Kidney glomerular epithelial cell (primary cell): ENCODE measurements around the gene RBMS1.

ENCODE experiments used
- DNase-seq: peaks from one replicate; lab custom pipeline; 2025; lab: John Stamatoyannopoulos, UW

The RBMS1 gene

DNA sequence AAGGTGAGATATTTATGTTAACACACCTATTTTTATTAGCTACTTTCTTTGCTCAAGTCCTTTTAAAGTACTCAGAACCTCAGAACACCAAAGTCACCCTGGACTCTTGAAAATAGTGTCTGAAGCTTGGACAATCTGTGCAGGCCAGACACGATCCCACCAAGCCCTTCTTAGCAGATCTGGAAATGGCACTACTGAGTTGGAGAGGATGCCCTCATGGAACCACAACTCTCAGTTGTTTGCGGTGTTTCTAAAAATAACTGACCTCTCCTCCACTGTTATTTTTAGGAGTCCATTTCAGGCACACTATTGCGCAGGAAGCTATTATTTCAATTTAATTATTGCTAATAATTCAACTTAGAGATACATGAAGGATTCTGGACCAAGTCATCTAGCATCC lies 190.1 kb downstream of the RBMS1 start:
- no peak for DNase-seq

DNA sequence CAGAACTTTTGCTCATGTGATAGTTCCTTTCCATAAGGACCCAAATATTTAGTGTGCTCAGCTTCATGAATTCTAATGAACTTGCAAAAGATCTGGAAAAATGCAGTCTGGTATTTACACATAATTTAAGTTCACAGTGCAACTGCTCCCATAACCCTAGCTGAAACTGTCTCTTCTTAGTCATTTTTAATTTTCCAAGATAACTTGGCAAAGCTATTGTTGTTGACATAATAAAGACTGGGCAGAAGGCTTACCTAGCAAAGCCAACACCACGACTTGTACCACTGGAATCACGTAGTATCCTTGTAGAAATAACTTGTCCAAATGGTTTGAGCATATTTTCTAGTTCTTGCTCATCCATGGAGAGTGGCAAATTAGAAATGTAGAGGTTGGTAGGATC lies 190.5 kb downstream of the RBMS1 start:
- DNase-seq, result no peak

DNA sequence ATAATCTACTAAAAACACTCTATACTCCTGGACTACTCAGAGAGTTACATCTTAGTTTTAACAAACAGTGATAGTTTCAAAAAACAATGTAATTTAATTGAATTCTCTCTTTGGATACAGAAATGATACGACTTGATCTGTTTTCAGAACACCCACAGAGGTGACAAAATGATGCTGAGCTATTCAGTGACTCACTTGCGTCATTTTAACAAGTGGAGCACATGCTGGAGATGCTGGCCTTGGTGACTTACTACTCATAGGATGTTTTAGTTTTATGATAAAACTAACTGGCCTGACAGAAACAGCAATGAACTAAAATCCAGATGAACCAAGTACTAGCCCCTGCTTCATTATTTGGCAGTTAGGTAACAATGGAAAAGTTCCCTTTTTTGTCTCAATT lies 192.2 kb downstream of the RBMS1 start:
- DNase-seq, result no peak

DNA sequence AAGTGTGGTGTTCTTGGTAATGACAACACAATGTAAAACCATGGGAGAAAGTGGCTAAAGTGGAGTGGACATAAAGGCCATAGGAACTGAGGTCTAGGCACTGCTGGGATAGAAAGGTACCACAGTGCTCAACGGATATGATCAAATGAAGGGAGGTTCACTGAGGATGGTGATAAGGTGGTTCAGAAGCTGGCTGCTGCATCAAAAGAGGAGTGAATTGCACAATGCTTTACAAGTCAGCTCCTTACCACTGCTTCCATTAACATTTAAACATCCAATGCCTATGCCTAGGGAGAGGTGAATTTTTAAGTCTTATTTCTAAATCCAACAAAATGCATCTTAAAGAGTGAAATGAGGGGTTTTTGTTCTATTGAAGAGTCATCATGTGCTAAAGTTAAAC lies 193.4 kb downstream of the RBMS1 start:
- DNase-seq, result no peak

DNA sequence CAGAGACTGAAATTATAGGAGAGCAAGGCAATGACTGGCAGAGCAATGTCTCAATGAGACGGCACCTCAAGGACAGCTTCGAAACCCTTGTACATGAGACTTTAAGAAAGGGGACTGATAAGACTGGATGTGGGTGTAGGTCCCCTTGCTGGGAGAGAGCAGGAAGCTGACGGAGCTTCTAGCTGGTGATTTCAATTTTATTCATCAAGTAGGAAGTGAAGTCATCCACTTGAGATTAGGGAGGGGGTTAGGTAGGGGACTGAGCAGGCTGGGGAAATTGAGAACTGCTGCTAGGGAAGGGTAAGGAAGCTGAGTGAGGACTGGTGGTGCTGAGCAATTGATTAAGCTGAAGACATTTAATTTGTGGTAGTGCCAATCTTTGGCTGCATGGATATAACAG lies 194.1 kb downstream of the RBMS1 start:
- DNase-seq, result no peak

DNA sequence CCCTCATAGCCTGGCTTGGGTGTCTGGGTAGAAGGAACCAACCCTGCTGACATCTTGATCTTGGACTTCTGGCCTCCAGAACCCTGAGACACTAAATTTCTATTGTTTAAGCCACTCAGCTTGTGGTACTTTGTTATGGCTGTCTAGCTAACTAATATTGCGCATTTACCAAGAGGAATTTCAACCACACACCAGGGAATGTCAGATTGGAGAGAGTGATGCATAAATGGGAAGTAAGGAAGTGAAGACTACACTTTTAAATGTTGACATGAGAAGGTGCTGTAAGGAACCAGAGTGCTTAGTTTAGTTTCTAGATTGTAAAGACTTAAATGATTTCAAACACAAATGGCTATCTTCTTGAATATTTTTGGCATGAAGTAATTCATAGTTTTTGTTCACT lies 194.6 kb downstream of the RBMS1 start:
- no peak for DNase-seq

DNA sequence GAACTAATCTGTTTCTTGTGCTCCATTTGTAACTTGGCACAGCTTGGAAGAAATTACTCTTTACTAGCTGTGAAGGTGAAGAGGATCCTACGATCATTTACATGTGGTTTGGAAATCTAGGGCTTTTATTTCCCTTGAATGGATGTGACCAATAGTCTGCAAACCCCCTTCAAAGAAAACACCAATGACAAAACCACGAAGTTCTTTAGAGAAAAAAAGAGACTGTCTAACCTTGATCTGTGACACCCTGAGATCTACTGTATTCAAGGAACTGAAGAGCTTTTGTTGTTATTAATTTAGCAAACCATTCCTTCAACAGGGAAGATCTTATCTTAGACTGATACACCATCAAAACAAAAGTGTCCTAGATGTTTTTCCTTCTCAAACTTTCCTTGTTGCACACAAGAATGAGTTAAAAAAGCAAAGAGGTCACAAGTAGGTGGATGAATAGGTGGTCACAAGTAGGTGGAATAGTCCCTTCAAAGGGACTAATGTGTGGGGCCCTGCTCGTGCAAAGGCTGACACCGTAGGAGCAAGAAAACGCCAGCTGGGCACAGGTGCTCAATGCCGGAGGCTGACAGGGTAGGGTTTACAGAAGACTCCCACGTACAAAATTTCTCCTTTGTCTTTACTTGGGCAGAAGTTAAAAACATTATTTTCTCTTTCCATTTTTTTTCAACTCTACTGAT lies 197.9 kb downstream of the RBMS1 start:
- DNase-seq, result no peak

DNA sequence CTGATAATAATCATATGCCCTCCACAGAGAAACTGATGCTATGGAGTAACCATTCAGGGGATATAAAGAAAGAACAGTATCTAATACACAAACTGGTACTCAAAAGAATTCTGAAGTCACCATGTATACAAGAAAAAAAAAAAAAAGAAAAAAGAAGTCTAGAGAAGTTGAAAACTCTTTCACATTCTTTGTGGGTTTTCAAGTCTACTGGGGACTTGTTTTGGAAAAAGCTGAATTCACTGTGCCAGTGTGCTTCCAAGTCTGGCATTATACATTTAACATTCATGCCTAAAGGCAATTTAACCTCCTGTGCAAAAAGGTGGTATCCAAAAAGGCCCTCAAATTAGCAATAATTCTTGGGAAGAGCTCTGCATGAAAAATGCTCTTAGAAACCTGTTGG lies 198.7 kb downstream of the RBMS1 start:
- DNase-seq, result no peak

DNA sequence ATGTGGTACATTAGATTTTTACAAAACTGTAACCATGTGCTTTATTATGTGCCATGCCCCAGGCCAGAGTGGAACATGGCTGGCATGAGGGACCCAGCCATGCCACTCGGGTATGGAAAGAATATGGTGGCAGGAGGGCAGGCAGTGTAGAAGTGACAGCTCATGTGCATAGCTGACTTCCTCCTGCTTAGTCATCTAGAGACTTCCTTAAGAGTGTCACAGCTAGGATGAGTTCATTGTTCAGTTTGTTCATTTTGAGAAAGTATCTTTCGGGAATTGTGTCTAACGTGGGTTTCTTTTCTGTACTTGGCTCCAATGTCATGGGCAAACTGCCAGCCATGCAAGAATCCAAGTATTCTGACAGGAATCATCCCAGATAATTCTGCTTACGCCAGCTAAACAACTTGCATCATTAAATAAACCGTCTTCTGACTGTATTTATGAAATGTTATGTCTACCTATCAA lies 199.2 kb downstream of the RBMS1 start:
- peak; percentile 22 for DNase-seq

DNA sequence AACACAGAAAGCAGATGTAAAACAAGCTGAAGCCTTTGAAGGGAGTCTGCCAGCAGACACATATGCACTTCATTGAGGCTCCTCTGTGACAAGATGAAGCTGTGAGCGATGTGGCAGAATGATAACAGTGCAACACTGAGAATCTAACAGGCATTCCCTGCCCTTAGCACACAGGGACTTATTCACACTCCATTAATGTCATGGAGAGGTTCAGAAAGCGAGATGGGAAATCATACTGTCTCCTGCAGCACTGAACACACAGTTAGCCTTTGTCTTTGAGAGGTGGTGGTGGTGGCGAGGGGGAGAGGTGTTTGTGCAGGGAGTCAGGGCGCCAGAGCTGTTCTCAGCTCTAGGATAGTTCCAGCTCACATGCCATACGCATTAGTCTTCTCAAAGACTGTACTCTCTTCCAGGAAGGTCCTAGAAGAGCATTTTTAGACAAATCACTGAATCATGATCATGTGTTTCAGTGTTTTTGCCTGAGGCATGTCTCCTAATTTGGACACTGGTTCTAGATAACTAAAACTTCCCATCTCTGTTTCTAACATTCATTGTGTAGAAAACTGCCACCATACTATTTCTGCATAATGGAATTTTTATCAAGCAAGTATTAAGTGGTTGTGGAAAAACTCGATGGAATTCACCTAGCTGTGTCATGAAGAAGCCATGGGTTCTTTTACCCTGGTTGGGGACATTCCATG lies 200.1 kb downstream of the RBMS1 start:
- DNase-seq, result peak; percentile 19

DNA sequence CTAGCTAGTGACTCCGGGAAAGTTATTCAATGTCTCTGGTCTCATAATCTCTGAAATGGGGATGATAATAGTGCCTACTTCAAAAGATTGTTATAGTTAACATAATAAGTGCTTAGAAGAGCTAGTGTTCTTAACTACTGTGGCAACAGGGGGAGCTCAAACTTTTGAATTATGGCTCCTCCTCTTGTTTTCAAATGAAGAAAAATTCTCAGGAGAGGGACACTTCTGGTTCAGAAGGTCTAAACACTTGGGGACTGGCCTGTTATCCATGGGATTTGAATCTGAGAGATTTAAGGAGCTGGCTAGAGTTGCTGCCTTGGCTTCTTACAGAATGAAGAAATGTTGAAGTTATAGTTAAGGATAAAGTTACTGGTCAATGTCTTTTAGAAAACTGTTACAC lies 201.4 kb downstream of the RBMS1 start:
- DNase-seq, result no peak

DNA sequence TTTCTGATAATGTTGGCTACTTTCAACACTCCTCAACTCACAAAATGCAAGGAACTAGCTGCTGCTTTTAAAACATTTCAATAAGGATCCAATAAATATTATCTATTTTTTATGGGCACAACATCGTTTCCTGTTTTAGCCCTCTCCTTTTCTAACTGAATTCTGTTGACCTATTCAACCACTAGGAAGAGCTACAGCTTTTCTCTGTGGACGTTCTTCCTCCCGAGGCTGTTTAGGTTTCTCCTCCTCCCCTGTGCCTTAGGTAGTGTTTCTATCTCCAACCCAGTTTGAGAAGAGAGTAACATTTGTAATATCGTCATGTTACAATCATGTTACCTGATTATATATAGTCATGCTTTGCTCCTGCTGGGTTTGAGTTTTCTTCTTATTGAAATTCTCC lies 202.2 kb downstream of the RBMS1 start:
- no peak for DNase-seq

DNA sequence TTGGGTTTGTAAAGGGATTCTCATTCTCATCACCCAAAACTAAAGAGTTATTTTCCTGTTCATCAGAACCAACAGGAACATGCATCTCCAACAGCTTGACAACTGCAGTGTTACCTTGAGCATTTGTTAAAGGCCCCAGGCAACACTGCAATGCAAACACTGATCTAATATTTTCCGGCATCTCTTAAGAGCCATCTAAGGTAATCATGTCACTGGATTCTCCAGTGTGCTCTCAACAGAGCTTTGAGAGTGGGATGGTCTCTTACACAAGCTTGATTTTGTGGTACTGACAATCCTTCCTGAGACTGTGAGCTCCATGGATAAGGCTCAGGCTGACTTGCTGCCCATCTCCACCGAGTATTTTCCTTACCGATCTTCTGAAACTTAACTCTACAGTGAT lies 203.0 kb downstream of the RBMS1 start:
- DNase-seq, result no peak

DNA sequence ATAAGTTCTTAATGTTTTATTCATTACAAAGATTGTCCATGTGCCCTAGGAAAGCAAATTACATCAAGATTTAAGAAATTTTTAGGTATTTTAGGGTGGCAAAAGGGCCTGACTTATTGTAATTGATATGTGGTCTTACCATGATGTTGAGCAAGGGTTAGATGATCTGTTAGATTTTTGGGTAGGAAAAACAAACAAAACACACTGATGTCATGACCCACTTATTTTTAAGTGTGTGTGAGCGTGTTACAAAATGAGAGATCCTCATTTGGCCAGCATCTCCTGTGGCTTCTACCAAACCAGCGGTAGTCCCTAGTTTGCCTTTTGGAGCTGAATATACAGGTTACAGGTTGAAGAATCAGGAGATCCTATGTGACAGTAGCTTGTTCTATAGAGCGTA lies 203.8 kb downstream of the RBMS1 start:
- DNase-seq, result no peak

DNA sequence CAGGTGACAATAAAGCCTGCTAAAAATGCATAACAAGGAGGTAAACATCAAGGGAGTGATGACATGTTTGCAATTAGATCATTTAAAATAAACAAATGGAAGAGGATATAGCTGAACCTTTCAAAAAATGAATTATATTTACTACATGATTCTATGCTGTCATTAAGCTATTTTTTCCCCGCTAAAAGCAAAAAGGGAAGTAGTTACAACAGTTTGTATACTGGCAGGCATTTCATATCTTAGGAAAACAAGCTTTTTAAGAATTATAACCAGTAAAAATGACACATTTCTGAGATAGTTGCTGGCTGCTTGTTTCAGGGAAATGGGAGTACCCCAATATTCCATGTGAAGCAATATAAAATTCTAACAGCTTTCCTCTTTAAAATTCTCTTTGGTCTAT lies 204.5 kb downstream of the RBMS1 start:
- no peak for DNase-seq

DNA sequence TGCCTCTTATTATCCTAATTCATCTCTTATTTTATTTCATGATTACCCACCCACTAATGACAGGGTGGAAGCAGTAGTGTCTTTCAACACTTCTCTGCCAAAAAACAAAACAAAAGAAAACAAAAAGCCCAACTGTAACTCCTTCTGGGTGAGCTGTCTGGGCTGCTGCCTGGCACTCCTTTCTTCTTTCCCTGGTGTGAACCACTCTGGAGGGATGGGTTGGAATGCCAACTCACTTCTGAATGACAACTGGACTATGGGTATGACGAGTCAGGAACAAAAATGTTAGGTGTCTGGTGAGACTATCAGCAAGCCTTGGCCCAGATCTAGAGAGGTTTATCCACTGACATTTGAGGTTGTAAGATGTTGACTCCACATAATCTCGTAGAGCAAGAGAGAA lies 205.3 kb downstream of the RBMS1 start:
- DNase-seq, result peak; percentile 30

DNA sequence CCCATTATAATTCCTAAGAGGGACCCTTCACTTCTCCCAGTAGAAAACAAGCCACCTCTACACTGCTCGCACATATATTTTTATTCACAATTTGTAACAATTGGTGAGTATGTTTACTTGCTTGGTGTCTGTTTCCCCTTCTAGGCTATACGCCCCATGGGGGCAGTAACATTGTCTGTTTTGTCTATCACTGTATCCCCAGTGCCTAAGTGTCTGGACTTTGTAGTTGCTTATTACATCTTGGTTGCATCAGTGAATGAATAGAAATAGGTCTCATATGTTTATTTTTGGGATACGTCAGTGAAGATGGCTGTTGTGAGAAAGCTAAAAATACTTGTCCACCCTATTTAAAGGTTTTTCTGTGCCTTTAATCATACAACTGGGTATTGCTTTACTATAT lies 206.1 kb downstream of the RBMS1 start:
- no peak for DNase-seq

DNA sequence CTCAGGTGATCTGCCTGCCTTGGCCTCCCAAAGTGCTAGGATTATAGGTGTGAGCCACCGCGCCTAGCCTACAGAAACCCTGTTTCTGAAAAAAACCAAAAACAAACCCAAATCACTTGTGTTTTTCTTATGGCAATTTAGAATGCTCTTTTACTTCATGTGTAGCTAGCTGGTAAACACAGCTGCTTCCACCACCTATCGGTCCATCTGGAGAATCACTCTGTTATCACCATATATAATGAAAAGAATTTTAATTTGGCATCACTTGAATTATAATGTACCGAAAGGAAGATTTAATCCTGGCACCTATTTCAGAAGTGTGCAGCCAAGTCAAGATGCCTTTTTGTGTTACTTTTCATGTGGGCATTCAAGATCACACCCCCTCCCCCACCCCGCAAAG lies 207.1 kb downstream of the RBMS1 start:
- DNase-seq, result no peak

DNA sequence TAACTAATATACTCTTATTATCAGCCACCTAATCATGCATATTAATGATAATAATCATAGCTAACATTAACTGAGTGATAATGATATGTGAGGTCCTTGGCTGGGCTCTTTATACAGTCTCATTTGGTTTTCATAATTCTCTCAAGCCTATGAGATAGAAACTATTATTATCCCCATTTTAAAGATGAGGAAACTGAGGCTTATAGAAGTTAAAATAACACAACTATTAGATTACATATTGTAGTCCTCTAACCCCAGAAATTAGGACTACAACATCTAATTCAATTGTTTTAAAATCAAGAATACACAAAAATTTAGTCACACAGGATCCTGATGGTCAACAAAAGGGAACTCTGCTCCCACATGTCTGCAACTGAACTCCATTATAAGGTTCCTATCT lies 209.9 kb downstream of the RBMS1 start:
- DNase-seq, result no peak

DNA sequence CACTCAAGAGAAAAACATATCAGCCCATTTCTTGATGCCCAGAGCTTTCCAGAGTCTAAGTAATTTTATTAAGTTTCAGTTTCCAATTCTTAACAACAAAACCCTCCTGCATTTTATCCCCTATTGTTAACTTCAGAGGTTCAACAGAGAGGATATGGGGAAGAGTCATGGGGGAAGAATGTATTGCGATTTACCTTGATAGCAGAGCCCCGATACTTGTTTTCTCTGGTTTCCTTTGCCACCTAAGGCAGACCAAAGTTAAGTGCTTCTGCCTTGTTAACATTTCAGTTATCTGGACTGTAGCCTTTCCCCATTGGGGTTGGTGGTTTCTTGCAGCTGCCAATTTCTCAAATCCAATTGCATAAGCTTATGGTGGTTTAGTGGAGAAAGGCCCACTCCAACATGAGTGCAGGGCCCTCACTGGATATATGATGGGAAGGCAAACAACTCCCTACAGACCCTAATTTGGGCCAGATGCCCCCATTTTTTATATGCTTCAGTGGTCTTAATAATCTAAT lies 211.5 kb downstream of the RBMS1 start:
- no peak for DNase-seq

DNA sequence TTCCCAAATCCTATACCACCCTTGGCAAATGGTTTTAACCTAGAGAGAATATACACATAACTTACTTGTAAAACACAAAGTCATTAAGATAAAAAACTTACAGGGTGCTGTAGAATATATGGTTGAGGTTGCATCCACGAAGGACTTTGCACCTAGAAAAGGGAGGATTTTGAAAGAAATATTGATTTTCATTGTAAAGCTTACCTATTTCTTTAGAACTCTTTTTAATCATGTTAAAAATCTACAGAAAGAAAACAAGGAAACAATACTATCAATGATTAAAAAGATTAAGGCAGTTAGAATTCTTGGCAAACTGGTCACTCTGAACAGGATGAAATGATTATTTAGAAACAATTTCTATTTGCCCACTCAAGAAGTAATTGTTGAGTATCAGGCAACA lies 212.4 kb downstream of the RBMS1 start:
- no peak for DNase-seq

DNA sequence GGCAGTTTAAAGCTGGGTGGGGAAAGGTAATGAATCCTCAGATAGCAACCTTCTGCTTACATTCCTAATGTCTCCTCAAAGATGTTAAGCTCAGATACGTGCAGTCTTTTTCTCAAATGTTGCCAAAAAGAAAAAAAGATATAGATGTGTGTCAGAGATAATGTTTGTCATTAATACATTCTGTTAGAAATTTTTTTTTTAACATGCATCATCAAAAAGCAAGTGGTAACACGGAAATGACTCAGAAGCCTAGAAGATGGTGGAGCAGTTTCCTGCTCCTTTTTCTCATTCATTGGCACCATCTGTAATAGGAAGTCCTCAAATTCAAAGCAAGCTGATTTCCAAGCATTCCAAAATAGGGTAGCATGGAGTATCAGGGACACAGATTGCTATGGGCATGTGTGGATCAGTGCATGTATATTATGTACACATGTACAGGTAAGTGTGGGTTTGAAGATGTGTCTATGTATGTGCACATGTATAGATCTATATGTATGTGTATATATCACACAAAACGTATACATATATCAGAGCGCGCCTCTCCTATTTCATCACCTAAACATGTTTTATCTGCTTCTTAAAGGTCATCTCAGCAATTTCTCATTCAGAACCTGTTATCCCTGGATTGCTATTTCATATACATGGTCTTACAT lies 213.7 kb downstream of the RBMS1 start:
- DNase-seq, result no peak

DNA sequence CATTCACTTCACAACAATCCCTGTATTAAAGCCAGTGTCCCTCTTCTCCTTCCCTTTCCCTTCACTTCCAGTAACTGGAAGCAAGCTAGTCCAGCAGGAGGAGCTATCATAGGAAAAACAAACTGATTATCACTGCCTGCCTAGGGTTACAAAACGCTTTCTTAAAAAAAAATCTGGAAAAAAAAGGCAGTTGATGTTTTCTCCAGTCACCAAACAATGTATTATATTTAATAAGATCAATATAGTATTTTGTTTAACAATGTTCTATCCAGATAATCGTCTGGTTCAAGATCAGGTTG lies 214.8 kb downstream of the RBMS1 start:
- peak; percentile 27 for DNase-seq
